GM21526 (cell line): Measurements from ENCODE around the gene NCS1.
"Not testable (repeated sequence)": the region's sequence is repeated elsewhere in the genome, so short reads cannot be mapped to it uniquely, and the experiment has no call there.

Experiments used
- ATAC-seq: cut with Tn5 transposase; IDR thresholded peaks from one replicate; pipeline ENCODE4 v1.9.1; 2021; ENCODE audit warnings: moderate library complexity; ENCODE audit not compliant: unreplicated experiment, low FRiP score

The NCS1 gene

GRCh38 chr9:130259044-130259443 is 86.8 kb downstream of the NCS1 start:
- ATAC-seq: no peak

DNA sequence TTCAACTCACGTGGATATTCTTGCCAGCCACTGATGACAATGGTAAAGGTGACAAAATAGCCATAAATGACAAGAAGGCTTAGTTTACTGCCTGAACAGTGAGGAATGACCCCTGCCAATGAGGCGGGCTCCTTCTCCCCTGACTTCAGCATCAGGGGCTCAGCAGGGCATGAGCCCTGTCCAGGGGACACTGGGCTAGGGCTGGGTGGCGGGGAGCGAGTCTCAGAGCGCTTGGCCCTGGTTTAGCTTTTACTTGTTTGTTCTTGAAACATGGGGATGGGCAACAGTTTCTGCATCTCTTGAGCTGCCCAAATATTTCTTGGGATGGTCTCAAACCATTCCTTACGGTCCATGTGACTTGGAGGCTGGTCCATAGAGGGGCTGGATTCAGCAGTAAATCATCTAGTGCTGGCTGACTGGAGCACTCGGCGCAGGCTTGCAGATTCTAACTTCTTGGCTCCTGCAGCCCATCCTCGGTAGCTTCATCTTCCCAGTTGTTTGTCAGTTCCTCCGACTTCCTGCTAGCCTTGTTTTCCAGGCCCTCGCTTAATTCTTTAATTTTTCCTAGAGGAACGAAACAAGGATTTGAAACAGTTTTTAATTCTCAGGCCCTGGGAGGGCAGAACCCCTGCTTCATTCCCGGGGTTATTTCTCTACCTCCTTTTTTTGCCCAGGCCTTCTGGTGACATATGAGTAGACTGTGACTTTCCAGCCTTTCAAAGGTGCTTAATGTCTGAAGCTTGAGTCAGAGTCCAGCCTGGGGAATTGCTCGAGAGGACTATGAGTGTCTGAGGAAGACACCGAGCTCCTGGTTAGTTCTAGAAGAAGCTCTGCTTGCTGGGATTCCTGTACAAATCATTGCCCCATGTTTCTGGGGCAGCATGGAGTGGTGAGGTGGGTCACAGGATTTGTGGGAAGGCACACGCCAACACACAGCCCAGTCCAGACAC is 88.9 kb downstream of the NCS1 start:
- ATAC-seq: no peak

DNA sequence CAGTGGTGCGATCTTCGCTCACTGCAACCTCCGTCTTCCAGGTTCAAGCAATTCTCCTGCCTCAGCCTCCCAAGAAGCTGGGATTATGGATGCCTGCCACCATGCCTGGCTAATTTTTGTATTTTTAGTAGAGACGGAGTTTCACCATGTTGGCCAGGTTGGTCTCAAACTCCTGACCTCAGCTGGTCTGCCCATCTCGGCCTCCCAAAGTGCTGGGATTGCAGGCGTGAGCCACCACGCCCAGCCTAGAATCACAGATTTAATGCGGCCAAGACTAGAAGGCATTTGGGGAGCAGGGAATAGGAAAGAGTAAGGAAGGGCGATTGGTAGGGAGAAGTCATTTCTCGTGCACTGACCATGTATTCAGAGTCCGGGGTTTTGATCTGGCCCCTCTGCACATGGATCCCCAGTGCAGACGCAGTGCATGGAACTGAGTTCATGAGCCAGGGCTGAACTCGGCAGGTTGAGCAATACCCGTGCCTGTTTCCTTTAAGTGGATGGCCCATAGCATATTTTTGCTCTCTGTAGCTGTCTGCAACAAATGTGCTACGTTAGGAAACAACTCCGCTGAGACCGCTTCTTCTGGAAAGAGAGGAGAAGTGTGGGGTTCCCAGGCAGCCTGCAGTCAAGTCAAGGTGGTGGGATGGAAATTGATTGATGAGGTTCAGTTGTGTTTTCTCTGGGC is 90.0 kb downstream of the NCS1 start:
- ATAC-seq: no peak

DNA sequence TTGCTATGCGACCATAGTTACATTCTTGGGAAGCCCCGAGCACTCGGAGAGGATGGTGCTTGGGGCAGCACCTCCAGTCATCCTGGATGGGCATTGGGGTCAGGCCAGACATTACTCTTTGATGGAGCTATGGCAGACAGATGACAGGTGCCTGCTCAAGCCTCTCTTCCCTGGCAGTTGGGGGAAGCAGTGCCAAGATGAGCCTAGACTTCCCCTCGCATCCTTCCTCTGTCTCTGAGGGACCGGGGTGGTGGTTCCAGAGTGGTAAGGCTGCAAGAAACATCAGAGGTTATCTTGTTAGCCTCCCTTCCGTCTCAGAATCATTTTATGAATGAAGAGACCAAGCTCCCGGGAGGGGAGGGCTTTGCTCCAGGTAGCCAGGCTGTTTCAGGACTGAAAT is 90.6 kb downstream of the NCS1 start:
- no peak for ATAC-seq

- ATAC-seq: no peak
Measured at GRCh38 chr9:130263601-130264413, 91.6 kb downstream of the NCS1 start.

GRCh38 chr9:130264414-130265350 is 92.5 kb downstream of the NCS1 start:
- ATAC-seq: no peak

- no peak for ATAC-seq
Measured at GRCh38 chr9:130265431-130266235, 93.4 kb downstream of the NCS1 start, which contains the start of gene HMCN2. Gene HMCN2 (plus strand): TSS chr9:130265760. CDS start chr9:130265879, 119 bp downstream.

- no peak for ATAC-seq
Measured at GRCh38 chr9:130266236-130267098, 94.3 kb downstream of the NCS1 start.

GRCh38 chr9:130267930-130268329 is 95.7 kb downstream of the NCS1 start:
- no peak for ATAC-seq

DNA sequence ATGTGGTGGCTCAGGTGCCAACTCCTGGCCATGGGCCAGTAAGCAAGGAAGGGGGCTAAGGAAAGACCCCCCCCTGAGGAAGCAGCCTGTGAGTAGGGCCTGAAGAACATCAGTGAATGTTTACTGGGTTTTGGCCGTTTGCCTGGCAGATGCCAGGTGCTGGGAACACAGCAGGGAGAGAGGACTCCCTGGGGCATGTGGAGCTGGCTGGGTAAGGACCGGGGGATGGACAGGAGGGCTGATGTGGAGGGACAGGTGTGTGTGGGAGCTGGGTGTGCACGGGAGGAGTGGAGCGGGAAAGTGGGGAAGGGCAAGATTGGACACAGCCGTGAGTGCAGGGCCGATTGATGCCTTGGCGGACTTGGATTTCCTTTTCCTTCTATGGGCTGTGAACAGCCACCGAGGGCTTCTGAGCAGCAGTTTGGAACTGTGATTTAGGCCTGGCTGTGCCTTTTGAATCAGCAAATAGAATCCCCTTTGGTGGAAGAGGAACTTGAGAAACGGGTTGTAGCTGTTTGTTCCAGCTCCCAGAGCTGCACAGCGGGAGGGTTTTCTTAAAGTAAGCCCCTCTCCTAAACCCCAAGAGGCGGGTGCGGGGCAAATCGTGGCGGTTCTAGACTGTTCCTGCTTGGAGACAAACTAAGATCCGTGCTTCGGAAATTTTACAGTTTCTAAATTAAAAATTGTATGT is 96.5 kb downstream of the NCS1 start:
- ATAC-seq: no peak

GRCh38 chr9:130271473-130271872 is 99.3 kb downstream of the NCS1 start:
- no peak for ATAC-seq

- no peak for ATAC-seq
Measured at GRCh38 chr9:130275156-130275555, 103.0 kb downstream of the NCS1 start.

DNA sequence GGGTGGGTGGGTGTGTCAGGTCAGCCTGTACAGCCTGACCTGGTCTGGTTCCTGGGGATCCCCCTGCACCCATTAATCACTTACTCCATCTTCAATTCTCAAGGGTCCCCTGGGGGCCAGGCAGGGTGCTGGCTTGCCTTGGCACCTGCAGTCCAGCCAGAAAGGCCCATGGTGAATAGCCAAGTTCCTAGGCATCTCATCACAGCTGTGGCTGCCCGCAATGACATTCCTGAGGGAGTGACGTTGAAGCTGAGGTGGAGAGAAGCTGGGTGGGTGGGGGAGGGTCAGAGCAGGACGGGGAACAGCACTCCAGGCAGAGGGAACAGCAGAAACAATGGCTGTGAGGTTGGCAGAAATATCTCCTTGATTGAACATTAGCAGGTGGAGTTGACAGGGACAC is 103.9 kb downstream of the NCS1 start:
- ATAC-seq: no peak

DNA sequence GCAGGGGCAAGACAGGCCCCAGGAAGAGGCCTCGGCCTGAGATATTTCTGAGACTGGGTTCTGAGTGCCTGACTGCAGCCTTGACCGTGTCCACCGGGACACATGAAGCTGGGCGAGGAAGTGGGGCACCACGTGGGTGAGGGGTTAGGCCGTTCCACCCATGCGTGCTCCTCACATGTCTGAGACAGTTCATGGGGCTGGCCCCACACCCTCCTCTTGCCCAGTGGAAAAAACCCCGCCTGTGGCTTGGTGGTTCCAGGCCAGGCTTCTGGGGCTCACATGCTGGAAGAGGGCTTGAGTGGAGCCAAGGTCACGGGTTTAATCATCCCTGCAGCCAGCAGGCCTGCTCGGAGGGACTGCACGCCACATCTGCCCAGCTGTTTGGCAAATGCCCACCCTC is 104.8 kb downstream of the NCS1 start:
- no peak for ATAC-seq

DNA sequence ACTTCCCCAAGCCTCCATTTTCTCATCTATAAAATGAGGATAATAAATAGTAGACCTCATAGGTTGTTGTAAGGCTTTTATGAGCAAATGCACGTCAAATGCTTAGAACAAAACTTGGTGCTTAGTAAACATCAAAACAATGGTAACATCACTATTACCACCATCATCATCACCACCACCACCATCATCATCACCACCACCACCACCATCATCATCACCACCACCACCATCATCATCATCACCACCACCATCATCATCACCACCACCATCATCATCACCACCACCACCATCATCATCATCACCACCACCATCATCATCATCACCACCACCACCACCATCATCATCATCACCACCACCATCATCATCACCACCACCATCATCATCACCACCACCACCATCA is 105.3 kb downstream of the NCS1 start:
- ATAC-seq: not testable (repeated sequence)

- ATAC-seq: no peak
Measured at GRCh38 chr9:130283539-130284248, 111.5 kb downstream of the NCS1 start.

DNA sequence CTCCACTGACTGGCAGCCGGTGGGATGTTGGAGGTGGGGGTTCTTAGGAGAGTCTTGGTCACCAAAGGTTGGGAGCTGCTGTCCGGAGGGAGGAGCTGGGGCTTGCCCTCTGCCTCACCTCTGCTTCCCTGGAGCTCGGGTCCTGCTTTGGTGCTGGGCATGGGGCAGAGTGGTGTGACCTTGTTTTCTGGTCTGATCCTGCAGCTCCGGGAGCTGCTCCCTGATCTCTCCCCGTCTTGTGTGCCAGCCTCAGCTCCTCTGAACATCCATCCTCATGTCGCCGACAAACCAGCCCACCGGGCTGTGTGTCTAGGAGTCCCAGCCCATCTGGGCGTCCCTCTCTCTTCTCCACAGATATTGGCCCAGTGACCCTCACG is 112.0 kb downstream of the NCS1 start:
- ATAC-seq: no peak
